Measurements from ENCODE around the gene LRP5.

- TF ChIP-seq CTCF (IDR thresholded peaks at IDR 0.05) (no peak), POLR2AphosphoS5 (IDR thresholded peaks at IDR 0.05) (no peak)
Observed at GRCh38 chr11:68330700-68331337, 18.4 kb downstream of the LRP5 start.
